Endothelial cell (in vitro differentiated cells): Measurements from ENCODE around the gene GRAMD2B. TPM values are rescaled to one million over a fixed set of nuclear protein-coding genes. Genes with fewer than 3 reads are reported as not detected.

Experiments used
- DNase-seq: peaks from one replicate; pipeline ENCODE4 v3.0.0; 2021; ENCODE audit warnings: low spot score
- H3K27ac Mint-ChIP-seq: one replicate; pipeline ENCODE4 v1.8.0; 2021; ENCODE audit warnings: mixed read lengths, inconsistent platforms; ENCODE audit not compliant: unreplicated experiment
- H3K27me3 Mint-ChIP-seq: one replicate; pipeline ENCODE4 v1.8.0; 2021; ENCODE audit warnings: mild to moderate bottlenecking, moderate library complexity, mixed read lengths, inconsistent platforms; ENCODE audit not compliant: unreplicated experiment
- H3K36me3 Mint-ChIP-seq: one replicate; pipeline ENCODE4 v1.8.0; 2021; ENCODE audit warnings: mild to moderate bottlenecking, low read depth, mixed read lengths, inconsistent platforms; ENCODE audit not compliant: unreplicated experiment
- H3K4me1 Mint-ChIP-seq: one replicate; pipeline ENCODE4 v1.8.0; 2021; ENCODE audit warnings: mild to moderate bottlenecking, mixed read lengths, inconsistent platforms; ENCODE audit not compliant: unreplicated experiment
- H3K4me3 Mint-ChIP-seq: one replicate; pipeline ENCODE4 v1.8.0; 2021; ENCODE audit warnings: mild to moderate bottlenecking, mixed read lengths, inconsistent platforms; ENCODE audit not compliant: unreplicated experiment
- H3K9me3 Mint-ChIP-seq: one replicate; pipeline ENCODE4 v1.8.0; 2021; ENCODE audit warnings: mixed read lengths, inconsistent platforms; ENCODE audit not compliant: unreplicated experiment
- total RNA-seq: library from RNA; stranded (reverse); fragmentation: NEBNext Ultra II Directional; extraction: Animal tissue kit (Norgen Biotek cat#: 25700); gene quantifications from one replicate; pipeline ENCODE4 v1.2.1, GENCODE V29; 2021; ENCODE audit not compliant: unreplicated experiment
- TF ChIP-seq, protein P1 (sequence below): fragments of 200-600 bp; sonication (generic); IDR thresholded peaks from one replicate; pipeline ENCODE4 v1.5.0; 2021; ENCODE audit warnings: antibody characterized with exemption; ENCODE audit not compliant: unreplicated experiment

The GRAMD2B gene
- total RNA-seq, 1 donor from 2014 or later: 13.4 TPM

GRCh38 chr5:126481243-126481642 lies 58.0 kb downstream of the GRAMD2B start:
- Mint-ChIP-seq H3K27me3 (no peaks in the 10 kb centered on the region), H3K27ac (no peak overlapping the region)
- TF ChIP-seq, protein P1, sequence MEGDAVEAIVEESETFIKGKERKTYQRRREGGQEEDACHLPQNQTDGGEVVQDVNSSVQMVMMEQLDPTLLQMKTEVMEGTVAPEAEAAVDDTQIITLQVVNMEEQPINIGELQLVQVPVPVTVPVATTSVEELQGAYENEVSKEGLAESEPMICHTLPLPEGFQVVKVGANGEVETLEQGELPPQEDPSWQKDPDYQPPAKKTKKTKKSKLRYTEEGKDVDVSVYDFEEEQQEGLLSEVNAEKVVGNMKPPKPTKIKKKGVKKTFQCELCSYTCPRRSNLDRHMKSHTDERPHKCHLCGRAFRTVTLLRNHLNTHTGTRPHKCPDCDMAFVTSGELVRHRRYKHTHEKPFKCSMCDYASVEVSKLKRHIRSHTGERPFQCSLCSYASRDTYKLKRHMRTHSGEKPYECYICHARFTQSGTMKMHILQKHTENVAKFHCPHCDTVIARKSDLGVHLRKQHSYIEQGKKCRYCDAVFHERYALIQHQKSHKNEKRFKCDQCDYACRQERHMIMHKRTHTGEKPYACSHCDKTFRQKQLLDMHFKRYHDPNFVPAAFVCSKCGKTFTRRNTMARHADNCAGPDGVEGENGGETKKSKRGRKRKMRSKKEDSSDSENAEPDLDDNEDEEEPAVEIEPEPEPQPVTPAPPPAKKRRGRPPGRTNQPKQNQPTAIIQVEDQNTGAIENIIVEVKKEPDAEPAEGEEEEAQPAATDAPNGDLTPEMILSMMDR: no peak

DNA sequence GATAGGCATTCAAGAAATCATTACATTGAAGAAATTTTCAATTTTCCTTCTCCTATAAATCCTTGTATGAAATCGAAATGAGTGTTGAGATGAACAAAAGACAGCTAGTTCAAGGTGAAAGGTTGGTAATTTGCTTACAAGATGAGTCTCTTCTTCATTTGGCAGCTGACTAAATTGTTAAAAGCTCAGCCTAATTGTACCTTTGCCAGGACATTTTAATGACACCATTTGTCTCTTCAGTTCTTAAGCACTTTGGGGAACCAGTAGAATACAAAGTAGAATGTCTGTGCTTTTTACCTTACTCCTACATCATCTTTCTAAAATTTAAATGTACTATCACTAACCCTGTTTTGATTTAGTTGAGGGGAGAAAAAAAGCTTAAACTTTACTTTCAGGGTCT lies 59.4 kb downstream of the GRAMD2B start:
- no peaks in the 10 kb centered on the region for H3K27me3 Mint-ChIP-seq
- no peaks in the 10 kb centered on the region for H3K9me3 Mint-ChIP-seq
- TF ChIP-seq, protein P1: no peak
- peaks cover 25% of the 10 kb centered on the region for H3K36me3 Mint-ChIP-seq
- no peaks in the 10 kb centered on the region for H3K4me1 Mint-ChIP-seq
- no peak overlapping the region for H3K4me3 Mint-ChIP-seq
- DNase-seq: no peak
- no peak overlapping the region for H3K27ac Mint-ChIP-seq

More at GRCh38 chr5:126481243-126481642, 58.0 kb downstream of the GRAMD2B start:
- Mint-ChIP-seq H3K36me3 (peaks cover 16% of the 10 kb centered on the region), H3K4me3 (no peak overlapping the region), H3K9me3 (no peaks in the 10 kb centered on the region), H3K4me1 (no peaks in the 10 kb centered on the region)
- DNase-seq: no peak

DNA sequence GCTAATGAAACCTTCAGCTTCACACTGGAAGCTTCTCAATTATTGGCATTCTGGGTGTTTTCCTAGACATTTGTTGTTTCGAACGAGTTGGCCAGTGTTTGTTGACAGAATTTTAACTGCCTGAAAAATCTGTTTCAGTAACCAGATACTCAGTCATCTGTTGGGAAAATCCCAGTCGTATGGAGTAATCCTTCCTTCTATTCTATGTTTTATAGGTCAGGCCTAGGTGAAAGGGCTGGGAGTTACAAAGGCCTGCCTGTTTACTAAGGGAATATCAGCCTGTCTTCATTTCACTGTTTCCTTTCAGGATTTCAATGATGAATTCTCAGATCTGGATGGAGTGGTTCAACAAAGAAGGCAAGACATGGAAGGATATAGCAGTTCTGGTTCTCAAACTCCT lies 59.9 kb downstream of the GRAMD2B start:
- no peak for DNase-seq
- TF ChIP-seq, protein P1: no peak
- Mint-ChIP-seq H3K4me3 (no peak overlapping the region), H3K9me3 (no peaks in the 10 kb centered on the region), H3K4me1 (no peaks in the 10 kb centered on the region), H3K27ac (no peak overlapping the region), H3K27me3 (no peaks in the 10 kb centered on the region), H3K36me3 (peaks cover 25% of the 10 kb centered on the region)

DNA sequence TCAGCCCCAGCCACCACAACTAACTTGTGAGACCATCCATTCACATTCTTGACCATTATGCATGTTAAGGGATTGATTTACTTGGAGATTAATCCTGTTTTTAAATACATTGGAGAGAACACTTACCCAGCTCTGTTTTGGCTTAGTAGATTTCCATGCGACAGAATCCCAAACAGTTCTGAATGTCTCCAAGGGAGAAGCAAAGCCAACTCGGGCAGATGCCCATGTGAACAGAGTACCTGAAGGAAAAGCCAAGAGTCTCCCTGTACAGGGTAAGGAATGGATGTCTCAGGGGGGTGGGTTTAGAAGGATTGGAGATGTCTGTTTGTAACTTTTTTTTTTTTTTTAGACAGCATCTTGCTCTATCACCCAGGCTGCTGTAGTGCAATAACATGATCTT lies 61.0 kb downstream of the GRAMD2B start:
- Mint-ChIP-seq H3K27me3 (no peaks in the 10 kb centered on the region), H3K9me3 (no peaks in the 10 kb centered on the region), H3K4me3 (no peak overlapping the region), H3K4me1 (no peaks in the 10 kb centered on the region), H3K27ac (no peak overlapping the region), H3K36me3 (peaks cover 29% of the 10 kb centered on the region)
- no peak for DNase-seq
- TF ChIP-seq, protein P1: no peak

- Mint-ChIP-seq H3K4me1 (no peaks in the 10 kb centered on the region), H3K4me3 (no peak overlapping the region), H3K27me3 (no peaks in the 10 kb centered on the region), H3K9me3 (no peaks in the 10 kb centered on the region), H3K36me3 (peaks cover 26% of the 10 kb centered on the region), H3K27ac (no peak overlapping the region)
- TF ChIP-seq, protein P1: no peak
- DNase-seq: no peak
These were observed 63.1 kb downstream of the GRAMD2B start for GRCh38 chr5:126486332-126486731.
